Prostate gland (tissue), 2 donors: ENCODE data around the gene KCTD8. TPM values are rescaled to one million over a fixed set of nuclear protein-coding genes. Genes with fewer than 3 reads are reported as not detected.

Experiments used
- DNase-seq: peaks from one replicate; pipeline ENCODE4 v3.0.0-alpha.2; 2019; ENCODE audit warnings: low spot score
- H3K27ac ChIP-seq, 2 donors: fragments of 200-600 bp; sonication (generic); 2 replicates each; pipeline ENCODE4 v1.5.1; 2017 to 2019
- H3K27me3 ChIP-seq: fragments of 200-600 bp; sonication (generic); replicated peaks from 2 replicates; pipeline ENCODE4 v1.5.1; 2019; ENCODE audit not compliant: insufficient read depth
- H3K36me3 ChIP-seq, 2 donors: fragments of 200-600 bp; sonication (generic); 1 replicate in 1 of 2; 2 replicates in 1 of 2; pipeline versions ENCODE4 v1.5.1 to v1.8.1; 2017 to 2019
- H3K4me1 ChIP-seq: fragments of 200-600 bp; sonication (generic); replicated peaks from 2 replicates; pipeline ENCODE4 v1.5.1; 2019
- H3K4me3 ChIP-seq, 2 donors: fragments of 200-600 bp; sonication (generic); 2 replicates each; pipeline ENCODE4 v1.5.1; 2017 to 2019
- H3K9me3 ChIP-seq: fragments of 200-600 bp; sonication (generic); 2 replicates; pipeline ENCODE4 v1.5.1; 2017
- CTCF ChIP-seq, 4 experiments: fragments of 200-600 bp in 2 of 4; fragments of 450-650 bp in 2 of 4; sonication (generic) in 2 of 4; IDR thresholded peaks; 1 replicate in 3 of 4; 2 replicates in 1 of 4; pipeline ENCODE4 v1.5.1; 2016 to 2019; ENCODE audit warnings: antibody characterized with exemption in 4 of 4, mild to moderate bottlenecking in 2 of 4, moderate library complexity in 2 of 4
- POLR2A ChIP-seq: fragments of 450-650 bp; IDR thresholded peaks from one replicate; pipeline ENCODE4 v1.6.1; 2016; ENCODE audit warnings: antibody characterized with exemption, mild to moderate bottlenecking
- POLR2AphosphoS5 ChIP-seq: sonication (generic); formaldehyde crosslinking; IDR thresholded peaks from one replicate; pipeline ENCODE4 v1.6.1; 2017; ENCODE audit warnings: antibody characterized with exemption
- WGBS: methylation state at CpG from one replicate; pipeline ENCODE4 v1.1.5; 2018; 5-methylcytosine and 5-hydroxymethylcytosine counted together
- intact Hi-C: fragments of 100-400 bp; cut with DNase I; formaldehyde crosslinking; loops from one replicate; pipeline ENCODE4 v1.14.2; 2022
- total RNA-seq, 2 donors: library from RNA; depleted of rRNA; stranded (reverse); fragments of >200 nt; gene quantifications; one replicate each; pipeline ENCODE4 v1.1.0, GENCODE V29; 2016

The KCTD8 gene
- total RNA-seq, 2 donors from 2014 or later, result 0.46 to 1.9 TPM

DNA sequence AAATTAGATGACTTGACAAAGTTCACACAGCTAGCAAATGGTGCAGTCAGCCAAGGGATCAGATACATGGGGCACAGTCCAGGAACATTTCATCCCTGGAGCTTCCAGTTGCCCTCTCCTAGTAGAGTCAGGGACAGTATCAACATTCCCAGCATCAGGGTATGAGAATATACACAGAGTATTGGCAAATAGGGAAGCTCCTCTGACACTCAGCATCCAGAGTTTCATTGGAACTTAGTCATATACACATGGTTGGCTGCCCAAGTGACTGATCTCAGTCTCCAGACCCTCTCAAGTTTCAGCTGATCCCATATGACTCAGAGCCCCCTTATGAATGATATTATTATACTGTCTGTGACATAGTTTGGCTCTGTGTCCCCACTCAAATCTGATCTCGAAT lies 13.7 kb upstream of the KCTD8 start:
- no peaks in the 10 kb centered on the region for H3K27me3 ChIP-seq
- TF ChIP-seq POLR2AphosphoS5 (no peak), POLR2A (no peak), CTCF (IDR thresholded peaks at IDR 0.05) (no peak)

GRCh38 chr4:44447563-44448504 lies 775 bp downstream of the KCTD8 start:
- Histone ChIP-seq H3K9me3 (no peaks in the 10 kb centered on the region), H3K27ac (peak overlapping the region; percentile 73 to 86), H3K27me3 (no peaks in the 10 kb centered on the region), H3K4me3 (peak overlapping the region; percentile 45 to 48), H3K4me1 (peaks cover 3% of the 10 kb centered on the region), H3K36me3 (no peaks in the 10 kb centered on the region)
- intact Hi-C loops, result no loop called here
- WGBS, result under 1% methylated on average over 81 of the region's 110 CpGs
- peak; percentile 26 for DNase-seq
- TF ChIP-seq CTCF (IDR thresholded peaks at IDR 0.05) (no peak), POLR2AphosphoS5 (no peak), POLR2A (no peak)

More for the DNA sequence above, 13.7 kb upstream of the KCTD8 start:
- Histone ChIP-seq H3K4me3 (no peak overlapping the region), H3K27ac (no peak overlapping the region), H3K36me3 (no peaks in the 10 kb centered on the region), H3K4me1 (no peaks in the 10 kb centered on the region), H3K9me3 (no peaks in the 10 kb centered on the region)
- DNase-seq, result no peak
- intact Hi-C loops, result no loop called here
- 78% methylated on average over 1 of the region's 1 CpG for WGBS

- H3K27ac ChIP-seq, result peak overlapping the region in 1 of 2 donors; percentile 86
- H3K4me3 ChIP-seq, result peak overlapping the region; percentile 45 to 48
Observed at GRCh38 chr4:44446801-44447562, 1.6 kb downstream of the KCTD8 start.

GRCh38 chr4:44446191-44446590 lies 2.4 kb downstream of the KCTD8 start:
- intact Hi-C loops, result no loop called here
- Histone ChIP-seq H3K4me1 (peaks cover 3% of the 10 kb centered on the region), H3K27me3 (no peaks in the 10 kb centered on the region), H3K36me3 (no peaks in the 10 kb centered on the region), H3K27ac (no peak overlapping the region), H3K4me3 (peak overlapping the region in 1 of 2 donors; percentile 7), H3K9me3 (no peaks in the 10 kb centered on the region)
- 5% methylated on average over 4 of the region's 4 CpGs for WGBS
- TF ChIP-seq POLR2A (no peak), POLR2AphosphoS5 (no peak), CTCF (IDR thresholded peaks at IDR 0.05) (no peak)
- no peak for DNase-seq

More at GRCh38 chr4:44446801-44447562, 1.6 kb downstream of the KCTD8 start:
- intact Hi-C loops, result no loop called here
- no peak for TF ChIP-seq POLR2A
- TF ChIP-seq CTCF (IDR thresholded peaks at IDR 0.05), result no peak
- no peak for TF ChIP-seq POLR2AphosphoS5
- H3K4me1 ChIP-seq, result peaks cover 3% of the 10 kb centered on the region
- 3% methylated on average over 32 of the region's 32 CpGs for WGBS
- DNase-seq, result no peak
- H3K9me3 ChIP-seq, result no peaks in the 10 kb centered on the region
- H3K36me3 ChIP-seq, result no peaks in the 10 kb centered on the region
- no peaks in the 10 kb centered on the region for H3K27me3 ChIP-seq
